CD8-positive, alpha-beta memory T cell (primary cell): Measurements from ENCODE around the gene ZNF10. TPM values are rescaled to one million over a fixed set of nuclear protein-coding genes. Genes with fewer than 3 reads are reported as not detected.

Source experiments
- CTCF ChIA-PET: fragments of 350-600 bp; sonication (Branson Sonifier 250); formaldehyde crosslinking; loops from one replicate; lab custom pipeline; 2021; ENCODE audit warnings: antibody characterized with exemption; lab: Charles Lee
- POLR2A ChIA-PET: fragments of 350-600 bp; sonication (Branson Sonifier 250); formaldehyde crosslinking; loops from one replicate; lab custom pipeline; 2021; ENCODE audit warnings: antibody characterized with exemption; lab: Charles Lee
- DNase-seq, 5 donors: peaks; one replicate each; pipeline versions ENCODE4 v3.0.0 to v3.0.0-alpha.2; 2020 to 2022; ENCODE audit warnings: mixed read lengths in 1 of 5
- H3K27ac ChIP-seq: one replicate; pipeline ENCODE4 v1.7.0; 2013; ENCODE audit warnings: low read depth, mild to moderate bottlenecking, low read length, moderate library complexity
- H3K27me3 ChIP-seq: 2 replicates; pipeline ENCODE4 v1.7.0; 2013; ENCODE audit warnings: low read length, mild to moderate bottlenecking; ENCODE audit not compliant: insufficient read depth, poor library complexity, severe bottlenecking
- H3K36me3 ChIP-seq: 2 replicates; pipeline ENCODE4 v1.7.0; 2013; ENCODE audit warnings: mild to moderate bottlenecking, low read length, moderate library complexity; ENCODE audit not compliant: insufficient read depth
- H3K4me1 ChIP-seq: 2 replicates; pipeline ENCODE4 v1.7.0; 2013; ENCODE audit warnings: mild to moderate bottlenecking, low read length, moderate library complexity; ENCODE audit not compliant: insufficient read depth
- H3K4me3 ChIP-seq: 2 replicates; pipeline ENCODE4 v1.7.0; 2013; ENCODE audit warnings: mild to moderate bottlenecking, low read length
- H3K9me3 ChIP-seq: 2 replicates; pipeline ENCODE4 v1.7.0; 2013; ENCODE audit warnings: mild to moderate bottlenecking, low read length
- H3K27ac Mint-ChIP-seq, 8 donors: one replicate each; pipeline ENCODE4 v1.8.0; 2020 to 2021; ENCODE audit warnings: mixed read lengths in 8 of 8, mild to moderate bottlenecking in 6 of 8, inconsistent platforms in 3 of 8, moderate library complexity in 3 of 8
- H3K27me3 Mint-ChIP-seq, 2 donors: one replicate each; pipeline ENCODE4 v1.8.0; 2020 to 2021; ENCODE audit warnings: mixed read lengths in 2 of 2, mild to moderate bottlenecking in 1 of 2, moderate library complexity in 1 of 2
- H3K36me3 Mint-ChIP-seq, 3 donors: one replicate each; pipeline ENCODE4 v1.8.0; 2020 to 2021; ENCODE audit warnings: mixed read lengths in 3 of 3, inconsistent platforms in 1 of 3, mild to moderate bottlenecking in 1 of 3
- H3K4me1 Mint-ChIP-seq, 3 donors: one replicate each; pipeline ENCODE4 v1.8.0; 2020 to 2021; ENCODE audit warnings: mixed read lengths in 3 of 3, inconsistent platforms in 1 of 3, mild to moderate bottlenecking in 1 of 3
- H3K4me3 Mint-ChIP-seq, 7 donors: one replicate each; pipeline ENCODE4 v1.8.0; 2020 to 2021; ENCODE audit warnings: mixed read lengths in 7 of 7, mild to moderate bottlenecking in 6 of 7, moderate library complexity in 4 of 7, inconsistent platforms in 2 of 7
- H3K9me3 Mint-ChIP-seq, 5 donors: one replicate each; pipeline ENCODE4 v1.8.0; 2020 to 2022; ENCODE audit warnings: mixed read lengths in 5 of 5, mild to moderate bottlenecking in 3 of 5, moderate library complexity in 2 of 5, inconsistent platforms in 1 of 5
- polyA plus RNA-seq: library from polyadenylated mRNA; unstranded; fragments of 300-500 nt; fragmentation: Illumina TruSeq; gene quantifications from one replicate; pipeline ENCODE4 v1.2.3, GENCODE V29; 2021
- total RNA-seq, 2 experiments: library from RNA; stranded (reverse); gene quantifications; one replicate each; pipeline ENCODE4 v1.2.3, GENCODE V29; 2021

ZNF10 gene
- total and polyA plus RNA-seq, 3 experiments from 2014 or later, result 4.5 to 13.6 (median 5.6) TPM

GRCh38 chr12:133120385-133121191, 9.8 kb upstream of the ZNF10 start:
- Mint-ChIP-seq H3K4me1 (peaks cover 0 to 2% (median 0%) of the 10 kb centered on the region in 3 donors), H3K27ac (no peak overlapping the region), H3K36me3 (peaks cover 28 to 80% (median 76%) of the 10 kb centered on the region in 3 donors), H3K9me3 (peaks cover 52 to 98% (median 87%) of the 10 kb centered on the region in 5 donors), H3K4me3 (no peak overlapping the region), H3K27me3 (no peaks in the 10 kb centered on the region)
- H3K4me3 ChIP-seq, result peak overlapping the region; percentile 35
- ChIA-PET POLR2A (interaction anchor here (0.5 kb wide), 1 partner anchor 24 kb away, joined by 4 read pairs; no protein-coding TSS in a partner anchor), CTCF (no interaction called here)
- H3K36me3 ChIP-seq, result peaks cover 18% of the 10 kb centered on the region
- no peaks in the 10 kb centered on the region for H3K4me1 ChIP-seq
- DNase-seq, result no peak
- no peak overlapping the region for H3K27ac ChIP-seq
- H3K9me3 ChIP-seq, result peaks cover 87% of the 10 kb centered on the region
- no peaks in the 10 kb centered on the region for H3K27me3 ChIP-seq

DNA sequence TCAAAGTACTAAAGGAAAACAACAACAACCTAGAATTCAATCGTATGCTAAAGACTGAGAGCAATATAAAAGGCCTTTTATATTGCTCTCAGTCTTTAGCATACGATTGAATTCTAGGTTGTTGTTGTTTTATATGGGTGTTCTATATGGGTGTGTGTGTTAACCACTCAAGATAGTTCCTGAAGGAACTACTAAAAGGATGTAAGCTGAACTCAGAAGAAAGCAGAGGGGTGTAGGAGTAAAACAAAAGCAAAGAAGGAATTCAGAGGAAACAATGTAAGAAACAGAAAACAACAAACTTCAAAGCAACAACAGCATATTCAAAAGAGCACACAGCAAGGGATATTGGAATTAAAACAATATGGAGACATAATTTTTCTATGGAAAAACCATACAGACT, 5.8 kb upstream of the ZNF10 start:
- Mint-ChIP-seq H3K4me1 (peaks cover 4 to 9% (median 8%) of the 10 kb centered on the region in 3 donors), H3K27ac (peak overlapping the region in 2 of 8 donors; percentile 36 to 61), H3K27me3 (no peaks in the 10 kb centered on the region), H3K36me3 (peaks cover 24 to 79% (median 73%) of the 10 kb centered on the region in 3 donors), H3K9me3 (peaks cover 44 to 95% (median 78%) of the 10 kb centered on the region in 5 donors), H3K4me3 (no peak overlapping the region)
- H3K27ac ChIP-seq, result no peak overlapping the region
- CTCF ChIA-PET, result no interaction called here
- peaks cover 69% of the 10 kb centered on the region for H3K9me3 ChIP-seq
- H3K4me3 ChIP-seq, result peak overlapping the region; percentile 11
- DNase-seq, result no peak
- POLR2A ChIA-PET, result no interaction called here
- H3K36me3 ChIP-seq, result peaks cover 21% of the 10 kb centered on the region
- H3K27me3 ChIP-seq, result no peaks in the 10 kb centered on the region
- no peaks in the 10 kb centered on the region for H3K4me1 ChIP-seq

- Mint-ChIP-seq H3K36me3 (peaks cover 24 to 74% (median 74%) of the 10 kb centered on the region in 3 donors), H3K27ac (peak overlapping the region; percentile 97 to 100 (median 99)), H3K9me3 (peaks cover 53 to 87% (median 71%) of the 10 kb centered on the region in 5 donors), H3K4me3 (peak overlapping the region; percentile 91 to 98 (median 97)), H3K4me1 (peaks cover 19 to 27% (median 24%) of the 10 kb centered on the region in 3 donors), H3K27me3 (peaks cover 0 to 5% of the 10 kb centered on the region in 2 donors)
- H3K9me3 ChIP-seq, result peaks cover 28% of the 10 kb centered on the region
- H3K4me1 ChIP-seq, result peaks cover 9% of the 10 kb centered on the region
- H3K27ac ChIP-seq, result peak overlapping the region; percentile 94
- ChIA-PET POLR2A (interaction anchor here (0.5 to 2.1 kb wide), 6 partner anchors 29 to 242 kb away, joined by 3 to 10 read pairs (median 4); partner anchors contain the start of genes CHFR and ZNF84), CTCF (interaction anchor here (0.9 to 2.5 kb wide), 3 partner anchors 48 to 52 kb away, joined by 3 to 6 read pairs (median 5); partner anchors contain the start of gene ZNF268)
- peaks cover 5% of the 10 kb centered on the region for H3K36me3 ChIP-seq
- peak overlapping the region; percentile 73 for H3K4me3 ChIP-seq
- no peak for DNase-seq
- H3K27me3 ChIP-seq, result no peaks in the 10 kb centered on the region
These were observed 924 bp upstream of the ZNF10 start for GRCh38 chr12:133129368-133130037.

GRCh38 chr12:133130808-133131128, 341 bp downstream of the ZNF10 start:
- Mint-ChIP-seq H3K4me1 (peaks cover 19 to 27% (median 27%) of the 10 kb centered on the region in 3 donors), H3K9me3 (peaks cover 53 to 87% (median 71%) of the 10 kb centered on the region in 5 donors), H3K4me3 (peak overlapping the region; percentile 91 to 98 (median 97)), H3K27ac (peak overlapping the region; percentile 97 to 100 (median 99)), H3K27me3 (peaks cover 0 to 5% of the 10 kb centered on the region in 2 donors), H3K36me3 (peaks cover 29 to 74% (median 74%) of the 10 kb centered on the region in 3 donors)
- Histone ChIP-seq H3K27ac (peak overlapping the region; percentile 94), H3K27me3 (no peaks in the 10 kb centered on the region), H3K9me3 (peaks cover 24% of the 10 kb centered on the region), H3K4me1 (peaks cover 9% of the 10 kb centered on the region), H3K4me3 (peak overlapping the region; percentile 73), H3K36me3 (peaks cover 12% of the 10 kb centered on the region)
- POLR2A ChIA-PET, result interaction anchor here (1.2 to 2.1 kb wide), 3 partner anchors 49 to 51 kb away, joined by 5 to 10 read pairs (median 7); no protein-coding TSS in a partner anchor
- CTCF ChIA-PET, result interaction anchor here (1.6 to 2.5 kb wide), 2 partner anchors 51 kb away, joined by 3 to 6 read pairs; partner anchors contain the start of gene ZNF268
- peak in 2 of 5 donors; percentile 15 to 71 for DNase-seq

DNA sequence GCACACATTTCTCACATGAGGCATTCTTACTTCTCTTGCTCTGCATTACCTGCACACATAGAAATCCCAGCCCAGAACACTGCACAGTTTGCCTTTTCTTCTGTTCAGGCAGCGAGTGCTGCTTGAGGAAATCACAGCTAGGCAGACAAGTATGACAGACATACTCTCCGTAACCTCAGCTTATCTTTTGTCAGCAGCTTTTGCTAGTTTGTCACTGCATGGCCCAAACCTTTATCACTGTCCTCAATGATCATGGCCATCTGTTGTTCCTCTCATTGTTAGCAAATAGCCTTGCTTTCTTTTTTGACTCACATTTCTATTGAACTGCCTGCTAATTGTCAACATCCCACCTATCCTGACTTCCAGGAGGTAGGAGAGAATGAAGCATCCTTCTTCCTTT, 5.3 kb downstream of the ZNF10 start:
- no peaks in the 10 kb centered on the region for H3K27me3 ChIP-seq
- no peak for DNase-seq
- H3K36me3 ChIP-seq, result peaks cover 43% of the 10 kb centered on the region
- POLR2A ChIA-PET, result no interaction called here
- peaks cover 9% of the 10 kb centered on the region for H3K4me1 ChIP-seq
- H3K27ac Mint-ChIP-seq, result peak overlapping the region in 1 of 8 donors; percentile 7
- peaks cover 48 to 88% (median 87%) of the 10 kb centered on the region in 3 donors for H3K36me3 Mint-ChIP-seq
- H3K27ac ChIP-seq, result no peak overlapping the region
- no peak overlapping the region for H3K4me3 ChIP-seq
- H3K4me1 Mint-ChIP-seq, result peaks cover 10 to 15% (median 11%) of the 10 kb centered on the region in 3 donors
- H3K9me3 Mint-ChIP-seq, result peaks cover 68 to 94% (median 85%) of the 10 kb centered on the region in 5 donors
- no peaks in the 10 kb centered on the region for H3K27me3 Mint-ChIP-seq
- peaks cover 50% of the 10 kb centered on the region for H3K9me3 ChIP-seq
- CTCF ChIA-PET, result no interaction called here
- peak overlapping the region in 2 of 7 donors; percentile 13 to 62 for H3K4me3 Mint-ChIP-seq

DNA sequence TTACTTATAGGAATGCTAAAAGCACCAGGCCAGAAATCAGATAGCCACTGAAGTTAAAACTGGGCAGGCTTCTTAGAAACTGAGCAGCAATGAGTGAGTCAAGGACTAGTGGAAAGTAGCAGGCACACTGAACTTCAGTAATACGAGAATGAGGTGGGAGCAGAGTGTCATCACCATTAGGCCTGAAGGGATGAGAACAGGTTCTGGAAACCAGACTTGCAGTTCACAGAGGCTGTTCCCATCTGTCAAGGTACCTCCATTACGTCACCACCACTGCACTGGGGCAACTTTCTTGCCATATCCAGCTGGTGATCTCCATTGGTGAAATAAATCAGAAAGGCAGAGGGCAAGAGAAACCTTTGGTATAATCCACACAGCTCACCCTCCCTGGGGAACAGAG, 15.6 kb downstream of the ZNF10 start:
- ChIA-PET POLR2A (no interaction called here), CTCF (no interaction called here)
- peaks cover 51 to 92% (median 87%) of the 10 kb centered on the region in 5 donors for H3K9me3 Mint-ChIP-seq
- peaks cover 0 to 2% of the 10 kb centered on the region in 2 donors for H3K27me3 Mint-ChIP-seq
- Histone ChIP-seq H3K27me3 (no peaks in the 10 kb centered on the region), H3K36me3 (peaks cover 28% of the 10 kb centered on the region), H3K4me3 (no peak overlapping the region), H3K9me3 (peaks cover 27% of the 10 kb centered on the region), H3K27ac (no peak overlapping the region), H3K4me1 (no peaks in the 10 kb centered on the region)
- H3K4me3 Mint-ChIP-seq, result no peak overlapping the region
- H3K4me1 Mint-ChIP-seq, result no peaks in the 10 kb centered on the region
- peaks cover 52 to 88% (median 84%) of the 10 kb centered on the region in 3 donors for H3K36me3 Mint-ChIP-seq
- H3K27ac Mint-ChIP-seq, result no peak overlapping the region
- no peak for DNase-seq

GRCh38 chr12:133156125-133156690, 25.8 kb downstream of the ZNF10 start:
- ChIA-PET CTCF (interaction anchor here (1.3 kb wide), 1 partner anchor 47 kb away, joined by 3 read pairs; no protein-coding TSS in a partner anchor), POLR2A (no interaction called here)
- Mint-ChIP-seq H3K4me3 (no peak overlapping the region), H3K27ac (no peak overlapping the region), H3K9me3 (peaks cover 72 to 94% (median 91%) of the 10 kb centered on the region in 5 donors), H3K36me3 (peaks cover 46 to 85% (median 75%) of the 10 kb centered on the region in 3 donors), H3K4me1 (no peaks in the 10 kb centered on the region), H3K27me3 (no peaks in the 10 kb centered on the region)
- Histone ChIP-seq H3K27ac (no peak overlapping the region), H3K9me3 (peaks cover 80% of the 10 kb centered on the region), H3K4me3 (peak overlapping the region; percentile 9), H3K4me1 (no peaks in the 10 kb centered on the region), H3K36me3 (peaks cover 43% of the 10 kb centered on the region), H3K27me3 (no peaks in the 10 kb centered on the region)
- DNase-seq, result no peak
